OCI-LY7 (cell line): Measurements from ENCODE around the gene HMX2. TPM values are rescaled to one million over a fixed set of nuclear protein-coding genes. Genes with fewer than 3 reads are reported as not detected.

Experiments used
- BruUV-seq: library from RNA; stranded (reverse); fragments of 400-500 nt; replicated peaks from 2 replicates; lab custom pipeline; 2021; lab: Mats Ljungman, UMichigan
- CTCF ChIA-PET: fragments of 300-600 bp; sonication (Branson Sonifier 250); formaldehyde crosslinking; loops from one replicate; lab custom pipeline; 2022; ENCODE audit warnings: antibody characterized with exemption; ENCODE audit not compliant: unreplicated experiment; lab: Charles Lee
- POLR2A ChIA-PET: fragments of 300-600 bp; sonication (Branson Sonifier 250); formaldehyde crosslinking; loops from one replicate; lab custom pipeline; 2022; ENCODE audit warnings: antibody characterized with exemption; lab: Charles Lee
- DNase-seq: peaks from one replicate; pipeline ENCODE4 v3.0.0-alpha.2; 2015; ENCODE audit warnings: low spot score
- H2AFZ ChIP-seq: fragments of 200-600 bp; sonication (generic), shearing (Covaris generic); 2 replicates; pipeline ENCODE4 v1.6.1; 2014; ENCODE audit warnings: mild to moderate bottlenecking, antibody characterized with exemption, low read length, moderate library complexity
- H3K27ac ChIP-seq: fragments of 200-600 bp; sonication (generic); 2 replicates; pipeline ENCODE4 v1.5.1; 2014; ENCODE audit warnings: mixed run types, low read depth, mild to moderate bottlenecking, moderate library complexity, low read length, inconsistent platforms; ENCODE audit not compliant: poor library complexity, severe bottlenecking
- H3K36me3 ChIP-seq: fragments of 200-600 bp; sonication (generic); 2 replicates; pipeline ENCODE4 v1.6.1; 2014; ENCODE audit warnings: mild to moderate bottlenecking, antibody characterized with exemption, low read length, moderate library complexity, mixed read lengths; ENCODE audit not compliant: insufficient read depth
- H3K4me1 ChIP-seq: fragments of 200-600 bp; sonication (generic); 2 replicates; pipeline ENCODE4 v1.5.1; 2014; ENCODE audit warnings: mild to moderate bottlenecking, low read length; ENCODE audit not compliant: insufficient read depth, poor library complexity, severe bottlenecking
- H3K4me2 ChIP-seq: fragments of 200-600 bp; sonication (generic); 2 replicates; pipeline ENCODE4 v1.6.1; 2014; ENCODE audit warnings: mild to moderate bottlenecking, low read length
- H3K4me3 ChIP-seq: fragments of 200-600 bp; sonication (generic); 2 replicates; pipeline ENCODE4 v1.5.1; 2014; ENCODE audit warnings: mild to moderate bottlenecking, low read depth, low read length; ENCODE audit not compliant: poor library complexity, severe bottlenecking
- H3K79me2 ChIP-seq: fragments of 200-600 bp; sonication (generic); 2 replicates; pipeline ENCODE4 v1.6.1; 2016; ENCODE audit warnings: low read depth, mild to moderate bottlenecking, low read length, moderate library complexity, mixed read lengths; ENCODE audit not compliant: insufficient read depth
- H3K9me2 ChIP-seq: fragments of 200-600 bp; sonication (generic); 2 replicates; pipeline ENCODE4 v1.6.1; 2016; ENCODE audit warnings: mild to moderate bottlenecking, low read length, mixed read lengths; ENCODE audit not compliant: insufficient read depth
- H3K9me3 ChIP-seq: fragments of 200-600 bp; sonication (generic); 2 replicates; pipeline ENCODE4 v1.6.1; 2014; ENCODE audit warnings: mild to moderate bottlenecking, mixed run types, low read length, mixed read lengths
- H4K20me1 ChIP-seq: fragments of 200-600 bp; sonication (generic); 2 replicates; pipeline ENCODE4 v1.6.1; 2014; ENCODE audit warnings: mild to moderate bottlenecking, antibody characterized with exemption, low read length, moderate library complexity, mixed read lengths; ENCODE audit not compliant: insufficient read depth
- CTCF ChIP-seq: fragments of 200-600 bp; sonication (generic); conservative IDR thresholded peaks from 2 replicates; pipeline ENCODE4 v1.5.1; 2014; ENCODE audit warnings: mild to moderate bottlenecking, antibody characterized with exemption, low read length, moderate library complexity, mixed read lengths
- EZH2phosphoT487 ChIP-seq: fragments of 200-600 bp; sonication (generic); IDR thresholded peaks from 2 replicates; pipeline ENCODE4 v1.6.1; 2018; ENCODE audit warnings: low read depth, borderline replicate concordance, mild to moderate bottlenecking, mixed run types, antibody characterized with exemption, low read length, moderate library complexity, mixed read lengths
- intact Hi-C: fragments of 100-400 bp; cut with micrococcal nuclease; formaldehyde crosslinking; loops from one replicate; pipeline ENCODE4 v1.10.0; 2022; ENCODE audit not compliant: unreplicated experiment
- total RNA-seq, 2 experiments: library from RNA; depleted of rRNA in 1 of 2; stranded (reverse); fragments of >200 nt in 1 of 2; shearing (Covaris generic) in 1 of 2; gene quantifications; 2 replicates each; pipeline ENCODE4 v1.2.3, GENCODE V29; 2014 to 2022

HMX2 gene
- total RNA-seq, 2 experiments from 2014 or later, result 1.2 to 2.4 TPM

- no TSS peak for BruUV-seq
- H3K36me3 ChIP-seq, result no peaks in the 10 kb centered on the region
- POLR2A ChIA-PET, result interaction anchor here (0.9 kb wide), 1 partner anchor 30 kb away, joined by 3 read pairs; no protein-coding TSS in a partner anchor
- no peaks in the 10 kb centered on the region for H3K9me3 ChIP-seq
- TF ChIP-seq EZH2phosphoT487, result no peak
- no peak for TF ChIP-seq CTCF
- H3K27ac ChIP-seq, result no peak overlapping the region
- H3K4me3 ChIP-seq, result no peak overlapping the region
- no peak overlapping the region for H2AFZ ChIP-seq
- H4K20me1 ChIP-seq, result no peaks in the 10 kb centered on the region
- intact Hi-C loops, result no loop called here
- no peaks in the 10 kb centered on the region for H3K79me2 ChIP-seq
- DNase-seq, result no peak
- CTCF ChIA-PET, result no interaction called here
- no peaks in the 10 kb centered on the region for H3K4me1 ChIP-seq
- H3K9me2 ChIP-seq, result no peaks in the 10 kb centered on the region
- H3K4me2 ChIP-seq, result no peak overlapping the region
Measured at GRCh38 chr10:123126246-123126645, 21.7 kb upstream of the HMX2 start.

- POLR2A ChIA-PET, result interaction anchor here (0.8 kb wide), 1 partner anchor 357 kb away, joined by 3 read pairs; no protein-coding TSS in a partner anchor
- TF ChIP-seq EZH2phosphoT487, result no peak
- TF ChIP-seq CTCF, result no peak
- no peak overlapping the region for H3K4me2 ChIP-seq
Measured at GRCh38 chr10:123129618-123130271, 18.2 kb upstream of the HMX2 start.

More at GRCh38 chr10:123129618-123130271, 18.2 kb upstream of the HMX2 start:
- Histone ChIP-seq H3K36me3 (no peaks in the 10 kb centered on the region), H4K20me1 (no peaks in the 10 kb centered on the region), H3K4me1 (no peaks in the 10 kb centered on the region), H3K27ac (no peak overlapping the region), H2AFZ (no peak overlapping the region), H3K9me2 (no peaks in the 10 kb centered on the region), H3K4me3 (no peak overlapping the region), H3K9me3 (no peaks in the 10 kb centered on the region), H3K79me2 (no peaks in the 10 kb centered on the region)
- no peak for DNase-seq
- no TSS peak for BruUV-seq
- intact Hi-C loops, result loop anchor here (5.0 to 10.0 kb wide), 2 partner anchors 87 to 845 kb away; no protein-coding TSS in a partner anchor
- CTCF ChIA-PET, result no interaction called here
